K562 (cell line): ENCODE measurements around the gene PRSS56. TPM values are rescaled to one million over a fixed set of nuclear protein-coding genes. Genes with fewer than 3 reads are reported as not detected.

ENCODE experiments used
- ATAC-seq: fragments of 200-7000 bp; cut with Tn5 transposase; 3 replicates; pipeline ENCODE4 v1.9.1; 2020; ENCODE audit warnings: moderate library complexity
- BruUV-seq: library from RNA; stranded (reverse); fragments of 400-500 nt; replicated peaks from 2 replicates; lab custom pipeline; 2021; lab: Mats Ljungman, UMichigan
- CTCF ChIA-PET: fragments of 300-600 bp; formaldehyde crosslinking; extraction: SDS; loops from one replicate; lab custom pipeline; 2021; ENCODE audit warnings: low intra/inter-chr PET ratio; lab: Yijun Ruan, JAX
- POLR2A ChIA-PET: fragments of 300-600, 350-650 bp; sonication (Branson Sonifier 250); formaldehyde crosslinking; extraction: SDS; loops from one replicate; lab custom pipeline; 2021; ENCODE audit warnings: antibody characterized with exemption, inconsistent platforms; lab: Yijun Ruan, JAX
- DNase-seq, 4 experiments: peaks; one replicate each; pipeline versions ENCODE4 v3.0.0 to v3.0.0-alpha.2; 2011 to 2018; ENCODE audit warnings: low spot score in 3 of 4, mixed read lengths in 3 of 4; ENCODE audit errors: extremely low read depth in 1 of 4
- FAIRE-seq: peaks from 2 replicates; lab custom pipeline; 2011; peaks lifted over from hg19 to GRCh38; lab: Jason Lieb, UNC
- H2AFZ ChIP-seq: 2 replicates; pipeline ENCODE4 v1.6.0; 2011; ENCODE audit warnings: low read depth, low read length, control low read depth, inconsistent platforms
- H3K27ac ChIP-seq: fragments of 200-600 bp; 3 replicates; pipeline ENCODE4 v1.8.0; 2011; ENCODE audit warnings: low read depth, mild to moderate bottlenecking, control low read depth, inconsistent platforms, low read length, moderate library complexity, mixed read lengths; ENCODE audit errors: extremely low read depth
- H3K27me3 ChIP-seq, 2 experiments: fragments of 300-600 bp in 1 of 2; 2 replicates in 1 of 2; 3 replicates in 1 of 2; pipeline versions ENCODE4 v1.6.0 to v1.8.0; 2011; ENCODE audit warnings: inconsistent platforms in 2 of 2, low read length in 2 of 2, mild to moderate bottlenecking in 1 of 2, mixed read lengths in 1 of 2, moderate library complexity in 1 of 2; ENCODE audit not compliant: control insufficient read depth in 2 of 2, insufficient read depth in 2 of 2
- H3K36me3 ChIP-seq: fragments of 300-600 bp; 3 replicates; pipeline ENCODE4 v1.8.0; 2011; ENCODE audit warnings: mild to moderate bottlenecking, low read length, inconsistent platforms; ENCODE audit not compliant: control insufficient read depth, insufficient read depth
- H3K4me1 ChIP-seq, 2 experiments: fragments of 200-600 bp in 1 of 2; replicated peaks in 1 of 2; 2 replicates in 1 of 2; 3 replicates in 1 of 2; pipeline versions ENCODE4 v1.5.1 to v1.8.0; 2011; ENCODE audit warnings: inconsistent platforms in 2 of 2, low read length in 2 of 2, mild to moderate bottlenecking in 1 of 2, mixed read lengths in 1 of 2, moderate library complexity in 1 of 2; ENCODE audit not compliant: control insufficient read depth in 2 of 2, insufficient read depth in 2 of 2
- H3K4me2 ChIP-seq: 2 replicates; pipeline ENCODE4 v1.6.1; 2011; ENCODE audit warnings: low read length, control low read depth, inconsistent platforms, mixed read lengths; ENCODE audit not compliant: insufficient read depth
- H3K4me3 ChIP-seq: fragments of 200-600 bp; sonication (generic), shearing (Covaris generic); 2 replicates; pipeline ENCODE4 v1.5.1; 2016; ENCODE audit warnings: control low read depth, inconsistent platforms
- H3K79me2 ChIP-seq: fragments of 200-600 bp; 3 replicates; pipeline ENCODE4 v1.8.0; 2011; ENCODE audit warnings: low read length, inconsistent platforms; ENCODE audit not compliant: control insufficient read depth, insufficient read depth
- H3K9ac ChIP-seq, 2 experiments: 2 replicates each; pipeline versions ENCODE4 v1.6.0 to v1.6.1; 2011; ENCODE audit warnings: low read depth in 2 of 2, low read length in 2 of 2, control low read depth in 1 of 2, inconsistent platforms in 1 of 2, mild to moderate bottlenecking in 1 of 2, mixed read lengths in 1 of 2; ENCODE audit not compliant: insufficient read depth in 1 of 2
- H3K9me1 ChIP-seq: one replicate; pipeline ENCODE4 v1.6.0; 2011; ENCODE audit warnings: inconsistent platforms, mild to moderate bottlenecking, low read length, moderate library complexity; ENCODE audit not compliant: control insufficient read depth, insufficient read depth
- H3K9me3 ChIP-seq: replicated peaks from 2 replicates; pipeline ENCODE4 v1.5.1; 2011; ENCODE audit warnings: low read depth, low read length, inconsistent platforms; ENCODE audit not compliant: control insufficient read depth, insufficient read depth
- H4K20me1 ChIP-seq: replicated peaks from 2 replicates; pipeline ENCODE4 v1.6.1; 2011; ENCODE audit warnings: low read length, inconsistent platforms, mixed read lengths; ENCODE audit not compliant: control insufficient read depth, insufficient read depth
- CBFA2T3 ChIP-seq: fragments of 450-650 bp; IDR thresholded peaks from 2 replicates; pipeline ENCODE4 v1.6.1; 2017
- EZH2 ChIP-seq: IDR thresholded peaks from 2 replicates; pipeline ENCODE4 v1.6.1; 2012; ENCODE audit warnings: low read depth, mild to moderate bottlenecking, inconsistent platforms, low read length, borderline replicate concordance
- NFRKB ChIP-seq: fragments of 450-650 bp; IDR thresholded peaks from 2 replicates; pipeline ENCODE4 v1.6.1; 2016; ENCODE audit warnings: low read depth
- NR2C2 ChIP-seq, 2 experiments: fragments of 200-800 bp in 1 of 2; sonication (Bioruptor generic) in 1 of 2; sonication (generic) in 1 of 2; formaldehyde crosslinking in 1 of 2; IDR thresholded peaks; 2 replicates each; pipeline versions ENCODE4 v1.6.1 to v1.8.0; 2016 to 2022; ENCODE audit warnings: mild to moderate bottlenecking in 1 of 2, missing compliant biosample characterization in 1 of 2, missing genetic modification characterization in 1 of 2, missing genetic modification reagents in 1 of 2
- PTBP1 ChIP-seq: fragments of 200-400 bp; formaldehyde crosslinking; IDR thresholded peaks from 2 replicates; pipeline ENCODE4 v1.6.1; 2017; ENCODE audit warnings: low read depth, low read length
- TOE1 ChIP-seq, 2 experiments: fragments of 450-650 bp in 1 of 2; sonication (generic) in 1 of 2; formaldehyde crosslinking in 1 of 2; IDR thresholded peaks; 2 replicates each; pipeline versions ENCODE4 v1.7.1 to v1.8.0; 2016 to 2022; ENCODE audit warnings: borderline replicate concordance in 2 of 2, mild to moderate bottlenecking in 2 of 2, antibody characterized with exemption in 1 of 2, inconsistent platforms in 1 of 2, low read depth in 1 of 2, missing genetic modification reagents in 1 of 2, moderate library complexity in 1 of 2
- YY1 ChIP-seq, 3 experiments: IDR thresholded peaks; 2 replicates each; pipeline ENCODE4 v1.6.1; 2011; ENCODE audit warnings: low read length in 2 of 3, mild to moderate bottlenecking in 2 of 3, moderate library complexity in 2 of 3, borderline replicate concordance in 1 of 3, control low read depth in 1 of 3, low read depth in 1 of 3; ENCODE audit not compliant: insufficient read depth in 3 of 3, insufficient replicate concordance in 2 of 3, control insufficient read depth in 1 of 3, insufficient read length in 1 of 3; ENCODE audit errors: extremely low read depth in 1 of 3
- ZNF41 ChIP-seq: fragments of 250-450 bp; sonication (Bioruptor Pico); conservative IDR thresholded peaks from 2 replicates; pipeline ENCODE4 v1.4.0; 2020; ENCODE audit warnings: mild to moderate bottlenecking
- ZNF766 ChIP-seq: fragments of 200-800 bp; sonication (Bioruptor generic); conservative IDR thresholded peaks from 2 replicates; pipeline ENCODE4 v1.6.1; 2016; ENCODE audit warnings: missing genetic modification characterization, missing compliant biosample characterization
- ZSCAN29 ChIP-seq: fragments of 450-650 bp; IDR thresholded peaks from 2 replicates; pipeline ENCODE4 v1.6.1; 2017
- WGBS: fragments of 100-300 bp; shearing (Covaris generic); methylation state at CpG from one replicate; pipeline ENCODE4 v1.1.6; 2016; ENCODE audit warnings: low coverage, mixed read lengths; ENCODE audit not compliant: insufficient coverage; ENCODE audit errors: missing lambda C conversion rate; 5-methylcytosine and 5-hydroxymethylcytosine counted together
- in situ Hi-C: fragments of 300-500 bp; cut with MboI; formaldehyde crosslinking; loops from 4 replicates; pipeline ENCODE4 v1.15.0; 2018; ENCODE audit warnings: inconsistent platforms, mixed read lengths
- intact Hi-C: fragments of 100-400 bp; cut with micrococcal nuclease; formaldehyde crosslinking; loops from 2 replicates; pipeline ENCODE4 v1.14.2; 2022
- polyA plus RNA-seq, 8 experiments: library from polyadenylated mRNA; depleted of rRNA in 4 of 8; stranded (reverse) in 5 of 8; unstranded in 3 of 8; fragments of >200 nt; fragmentation: Nextera tagmentation in 2 of 8; fragmentation: Illumina TruSeq in 1 of 8; extraction: Ambion mirVana in 2 of 8; extraction: Trizol in 1 of 8; gene quantifications; 2 replicates each; pipeline versions ENCODE4 v1.2.1 to v1.2.3, GENCODE V29; 2011 to 2014; ENCODE audit warnings: inconsistent platforms in 1 of 8, missing spikeins in 1 of 8
- total RNA-seq, 7 experiments: library from RNA; depleted of rRNA in 6 of 7; stranded (reverse); fragments of >200 nt in 6 of 7; fragmentation: Illumina TruSeq in 2 of 7; extraction: Trizol in 2 of 7; gene quantifications; 2 replicates each; pipeline versions ENCODE4 v1.2.1 to v1.2.3, GENCODE V29; 2011 to 2021; ENCODE audit warnings: low replicate concordance in 1 of 7
- TF ChIP-seq, protein P1 (sequence below): fragments of 150-350 bp; conservative IDR thresholded peaks from 2 replicates; pipeline ENCODE4 v1.6.1; 2014; ENCODE audit warnings: low read length
- TF ChIP-seq, protein P2 (sequence below): sonication (generic); formaldehyde crosslinking; IDR thresholded peaks from 2 replicates; pipeline ENCODE4 v1.8.1; 2023; ENCODE audit warnings: mild to moderate bottlenecking, missing genetic modification reagents

PRSS56 gene
- total and polyA plus RNA-seq, 9 of the 15 experiments (the other 6 are each of a cell fraction or from before 2014, with no cell fraction given): not detected

GRCh38 chr2:232547991-232548390 is 27.8 kb downstream of the PRSS56 start (continued):
- TF ChIP-seq, protein P1, sequence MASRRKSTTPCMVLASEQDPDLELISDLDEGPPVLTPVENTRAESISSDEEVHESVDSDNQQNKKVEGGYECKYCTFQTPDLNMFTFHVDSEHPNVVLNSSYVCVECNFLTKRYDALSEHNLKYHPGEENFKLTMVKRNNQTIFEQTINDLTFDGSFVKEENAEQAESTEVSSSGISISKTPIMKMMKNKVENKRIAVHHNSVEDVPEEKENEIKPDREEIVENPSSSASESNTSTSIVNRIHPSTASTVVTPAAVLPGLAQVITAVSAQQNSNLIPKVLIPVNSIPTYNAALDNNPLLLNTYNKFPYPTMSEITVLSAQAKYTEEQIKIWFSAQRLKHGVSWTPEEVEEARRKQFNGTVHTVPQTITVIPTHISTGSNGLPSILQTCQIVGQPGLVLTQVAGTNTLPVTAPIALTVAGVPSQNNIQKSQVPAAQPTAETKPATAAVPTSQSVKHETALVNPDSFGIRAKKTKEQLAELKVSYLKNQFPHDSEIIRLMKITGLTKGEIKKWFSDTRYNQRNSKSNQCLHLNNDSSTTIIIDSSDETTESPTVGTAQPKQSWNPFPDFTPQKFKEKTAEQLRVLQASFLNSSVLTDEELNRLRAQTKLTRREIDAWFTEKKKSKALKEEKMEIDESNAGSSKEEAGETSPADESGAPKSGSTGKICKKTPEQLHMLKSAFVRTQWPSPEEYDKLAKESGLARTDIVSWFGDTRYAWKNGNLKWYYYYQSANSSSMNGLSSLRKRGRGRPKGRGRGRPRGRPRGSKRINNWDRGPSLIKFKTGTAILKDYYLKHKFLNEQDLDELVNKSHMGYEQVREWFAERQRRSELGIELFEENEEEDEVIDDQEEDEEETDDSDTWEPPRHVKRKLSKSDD: no peak
- TF ChIP-seq ZSCAN29: no peak
- TF ChIP-seq ZNF41: no peak
- no peak for TF ChIP-seq CBFA2T3
- no peak for TF ChIP-seq PTBP1

- ChIA-PET CTCF (no interaction called here), POLR2A (interaction anchor here (0.6 to 1.4 kb wide), 5 partner anchors 8 to 699 kb away, joined by 3 to 9 read pairs (median 4); partner anchors contain the start of gene EFHD1)
- peaks cover 63% of the 10 kb centered on the region for H3K79me2 ChIP-seq
- intact Hi-C loops: no loop called here
- no peaks in the 10 kb centered on the region; the same call in 1 of the 2 replicates for H3K9me3 ChIP-seq
- no peak for ATAC-seq
- no peaks in the 10 kb centered on the region for H3K27me3 ChIP-seq
- peak overlapping the region; percentile 81 for H3K27ac ChIP-seq
- FAIRE-seq: no peak
- in situ Hi-C loops: no loop called here
- no peaks in the 10 kb centered on the region for H3K9me1 ChIP-seq
- H3K4me1 ChIP-seq: peaks cover 6 to 10% of the 10 kb centered on the region in 2 experiments; a peak in 4 of 5 replicates
- H2AFZ ChIP-seq: peak overlapping the region; percentile 68
- DNase-seq: peak in 1 of 4 experiments; percentile 16
- BruUV-seq: TSS peak; percentile 60
- H3K36me3 ChIP-seq: peaks cover 26% of the 10 kb centered on the region; the same call in 2 of the 3 replicates
- H4K20me1 ChIP-seq: no peaks in the 10 kb centered on the region
- H3K9ac ChIP-seq: peak overlapping the region; percentile 86 to 98
- 1% methylated on average over 11 of the region's 21 CpGs for WGBS
- H3K4me3 ChIP-seq: peak overlapping the region; percentile 59
- peak overlapping the region; percentile 96 for H3K4me2 ChIP-seq
- TF ChIP-seq TOE1 (IDR thresholded peaks at IDR 0.05; ENCODE audit: borderline replicate concordance): no peak
- TF ChIP-seq TOE1 (CRISPR knock-in tag; IDR thresholded peaks at IDR 0.05; ENCODE audit: borderline replicate concordance, low read depth): 0 out of 2 replicates have a peak, but pooled peaks have one; percentile 23
- TF ChIP-seq, protein P2, sequence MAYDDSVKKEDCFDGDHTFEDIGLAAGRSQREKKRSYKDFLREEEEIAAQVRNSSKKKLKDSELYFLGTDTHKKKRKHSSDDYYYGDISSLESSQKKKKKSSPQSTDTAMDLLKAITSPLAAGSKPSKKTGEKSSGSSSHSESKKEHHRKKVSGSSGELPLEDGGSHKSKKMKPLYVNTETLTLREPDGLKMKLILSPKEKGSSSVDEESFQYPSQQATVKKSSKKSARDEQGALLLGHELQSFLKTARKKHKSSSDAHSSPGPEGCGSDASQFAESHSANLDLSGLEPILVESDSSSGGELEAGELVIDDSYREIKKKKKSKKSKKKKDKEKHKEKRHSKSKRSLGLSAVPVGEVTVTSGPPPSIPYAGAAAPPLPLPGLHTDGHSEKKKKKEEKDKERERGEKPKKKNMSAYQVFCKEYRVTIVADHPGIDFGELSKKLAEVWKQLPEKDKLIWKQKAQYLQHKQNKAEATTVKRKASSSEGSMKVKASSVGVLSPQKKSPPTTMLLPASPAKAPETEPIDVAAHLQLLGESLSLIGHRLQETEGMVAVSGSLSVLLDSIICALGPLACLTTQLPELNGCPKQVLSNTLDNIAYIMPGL (CRISPR knock-in tag): 0 out of 2 replicates have a peak, but pooled peaks have one; percentile 51
- no peak for TF ChIP-seq NR2C2 (CRISPR knock-in tag; IDR thresholded peaks at IDR 0.05)
- peak; percentile 49; the same call in 1 of the 2 replicates for TF ChIP-seq NR2C2 (tag; IDR thresholded peaks at IDR 0.05)
- peak; percentile 70; the same call in 1 of the 2 replicates for TF ChIP-seq NFRKB
- no peak for TF ChIP-seq EZH2
- peak in 1 of 3 experiments; percentile 75 for TF ChIP-seq YY1 (IDR thresholded peaks at IDR 0.05; ENCODE audit: borderline replicate concordance in 1 of 3, control insufficient read depth in 1 of 3, extremely low read depth in 1 of 3, insufficient read depth in 3 of 3, insufficient read length in 1 of 3, insufficient replicate concordance in 2 of 3, low read depth in 1 of 3, low read length in 2 of 3)
- TF ChIP-seq ZNF766: 0 out of 2 replicates have a peak, but pooled peaks have one; percentile 54
Measured at GRCh38 chr2:232549655-232550353, 29.6 kb downstream of the PRSS56 start.
